HG02678 (cell line): ENCODE results near the gene OBSCN.

Experiments
- ATAC-seq: cut with Tn5 transposase; IDR thresholded peaks from one replicate; pipeline ENCODE4 v1.9.1; 2021; ENCODE audit warnings: mild to moderate bottlenecking, moderate library complexity; ENCODE audit not compliant: unreplicated experiment

The OBSCN gene

DNA sequence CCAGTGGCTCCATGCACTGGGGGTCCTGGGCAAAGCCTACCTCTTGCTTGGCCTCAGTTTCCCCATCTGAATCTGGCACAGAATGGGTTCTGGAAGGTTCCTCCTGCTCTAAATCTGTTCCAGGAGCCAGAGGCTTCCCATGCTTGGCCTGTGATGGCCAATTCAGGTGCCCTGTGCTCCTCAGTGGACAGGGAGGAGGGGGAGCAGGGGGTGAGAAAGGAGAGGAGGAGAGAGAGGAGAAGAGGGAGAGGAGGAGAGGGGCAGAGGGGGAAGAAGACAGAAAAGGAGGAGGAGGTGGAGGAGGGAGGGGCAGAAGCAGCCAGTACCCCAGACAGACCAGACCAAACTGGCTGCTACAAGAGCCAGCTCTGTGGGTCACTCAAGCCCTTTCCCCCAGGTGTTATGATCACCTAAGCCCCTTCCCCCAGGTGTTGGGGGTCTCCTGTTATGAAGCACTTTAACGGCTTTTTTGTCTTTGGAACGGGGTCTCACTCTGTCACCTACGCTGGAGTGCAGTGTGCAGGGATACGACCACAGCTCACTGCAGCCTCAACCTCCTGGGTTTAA, 155.1 kb downstream of the OBSCN start:
- no peak for ATAC-seq

- ATAC-seq = no peak
Measured at GRCh38 chr1:228363686-228364067, 155.8 kb downstream of the OBSCN start.

DNA sequence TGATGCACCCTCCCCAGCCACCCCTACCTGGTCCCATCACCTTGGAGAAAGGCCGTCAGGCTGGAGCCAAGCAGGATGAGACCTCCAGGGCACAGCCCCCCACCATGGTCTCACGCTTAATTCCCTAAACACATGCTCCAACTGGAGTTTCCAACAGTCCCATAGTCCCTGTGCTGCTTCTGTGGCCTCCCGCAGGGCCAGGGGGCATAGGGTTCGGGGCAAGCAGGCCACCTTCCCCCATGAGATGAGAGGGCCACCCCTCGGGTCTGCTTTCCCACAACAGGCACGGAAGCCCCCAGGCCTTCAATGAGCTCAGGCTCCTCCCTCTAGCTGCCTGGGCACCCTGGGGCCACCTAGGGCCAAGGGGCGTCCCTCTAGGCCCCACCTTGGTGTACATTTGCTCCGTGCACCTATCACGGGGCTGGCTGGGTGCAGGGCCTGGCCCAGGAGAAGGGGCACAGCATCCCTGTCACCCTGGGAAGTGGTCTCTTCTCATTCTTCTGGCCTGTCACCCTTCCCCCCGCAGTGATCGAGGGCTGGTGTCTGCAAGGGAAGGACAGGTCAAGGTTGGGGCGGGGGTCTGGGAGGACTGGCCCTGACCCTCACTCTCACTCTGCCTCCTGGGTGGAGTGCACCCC, 156.3 kb downstream of the OBSCN start:
- ATAC-seq = no peak

DNA sequence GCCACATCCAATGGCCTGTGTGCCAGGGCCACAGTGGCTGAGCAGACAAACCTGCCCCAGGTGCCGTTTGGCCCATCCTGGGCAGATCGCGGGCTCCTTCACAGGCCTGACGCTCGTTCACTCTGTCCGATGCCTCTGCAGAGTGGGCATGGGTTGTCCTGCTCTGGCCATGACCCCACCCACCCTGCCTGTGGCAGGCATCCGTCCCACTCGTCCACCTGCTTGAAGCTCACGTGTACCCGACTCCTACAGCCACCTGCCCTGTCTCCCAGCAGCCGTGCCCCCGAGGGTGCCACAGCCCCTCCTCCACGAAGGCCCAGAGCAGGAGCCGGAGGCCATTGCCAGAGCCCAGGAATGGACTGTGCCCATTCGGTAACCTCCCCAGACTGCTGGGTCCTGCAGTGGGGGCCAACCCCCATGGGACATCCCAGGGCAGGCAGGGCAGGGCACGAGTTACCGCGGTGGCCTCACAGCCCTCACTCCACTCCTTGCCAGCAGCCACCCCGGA, 156.9 kb downstream of the OBSCN start:
- ATAC-seq = no peak

DNA sequence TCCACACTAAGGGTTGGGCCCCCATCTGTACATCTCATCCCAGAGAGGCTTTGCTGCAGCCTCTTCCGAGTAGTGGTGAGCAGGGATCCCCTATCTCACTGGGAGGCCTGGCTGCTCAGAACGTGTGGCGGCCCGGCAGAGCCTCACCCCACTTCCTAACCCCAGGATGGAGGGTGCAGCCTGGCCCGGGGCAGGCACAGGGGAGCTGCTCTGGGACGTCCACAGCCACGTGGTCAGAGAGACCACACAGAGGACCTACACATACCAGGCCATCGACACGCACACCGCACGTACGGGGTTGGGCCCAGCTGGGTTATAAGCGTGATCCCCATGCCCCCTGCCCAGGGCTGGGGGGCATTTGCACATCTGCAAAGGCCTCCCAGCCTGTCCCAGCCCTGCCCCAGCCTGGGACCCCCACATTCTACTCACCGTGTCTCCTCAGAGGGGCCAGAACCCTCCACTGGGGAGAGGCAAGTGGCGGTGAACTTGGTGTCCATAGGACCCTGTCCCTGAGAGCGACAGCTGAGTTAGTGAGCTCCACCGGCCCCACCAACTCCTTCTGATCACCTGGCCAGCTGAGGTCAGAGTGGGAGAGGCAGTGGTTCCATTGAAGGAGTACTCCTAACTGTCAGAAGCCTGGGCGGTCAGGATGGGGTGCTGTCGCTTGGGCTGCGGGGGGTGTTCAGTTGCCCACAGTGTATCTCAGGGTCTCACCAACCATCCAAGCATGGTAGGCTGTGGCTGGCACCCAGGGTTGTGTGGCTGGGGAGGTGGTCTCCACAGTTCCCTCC, 157.6 kb downstream of the OBSCN start:
- ATAC-seq = no peak

DNA sequence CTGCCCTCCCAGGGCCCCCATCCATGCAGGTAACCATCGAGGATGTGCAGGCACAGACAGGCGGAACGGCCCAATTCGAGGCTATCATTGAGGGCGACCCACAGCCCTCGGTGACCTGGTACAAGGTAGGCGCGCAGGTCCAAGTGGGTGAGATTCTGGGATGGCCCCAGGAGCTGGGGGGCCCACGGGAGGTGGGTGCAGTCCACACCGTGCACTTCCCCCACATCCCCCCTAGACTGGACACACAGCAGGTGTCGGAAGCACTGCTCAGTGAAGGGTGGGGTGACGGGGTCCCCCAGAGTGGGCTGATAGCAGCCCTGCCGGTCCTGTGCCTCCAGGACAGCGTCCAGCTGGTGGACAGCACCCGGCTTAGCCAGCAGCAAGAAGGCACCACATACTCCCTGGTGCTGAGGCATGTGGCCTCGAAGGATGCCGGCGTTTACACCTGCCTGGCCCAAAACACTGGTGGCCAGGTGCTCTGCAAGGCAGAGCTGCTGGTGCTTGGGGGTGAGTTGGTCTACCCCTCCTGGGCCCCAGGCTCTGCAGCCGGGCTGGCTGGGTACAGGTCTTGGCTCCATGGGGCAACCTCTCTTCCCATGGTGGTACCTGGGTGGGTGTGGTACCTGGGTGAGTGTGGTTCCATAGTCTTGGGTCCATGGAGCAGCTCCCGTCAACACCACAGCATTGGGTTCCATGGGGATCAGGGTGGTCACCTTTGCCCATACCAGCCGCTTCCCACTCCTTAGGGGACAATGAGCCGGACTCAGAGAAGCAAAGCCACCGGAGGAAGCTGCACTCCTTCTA, 158.4 kb downstream of the OBSCN start:
- ATAC-seq = no peak

- ATAC-seq = no peak
Measured at GRCh38 chr1:228366866-228367741, 159.3 kb downstream of the OBSCN start.

- no peak for ATAC-seq
Measured at GRCh38 chr1:228367798-228368791, 160.3 kb downstream of the OBSCN start.

GRCh38 chr1:228368801-228369607, 161.2 kb downstream of the OBSCN start:
- ATAC-seq = no peak

DNA sequence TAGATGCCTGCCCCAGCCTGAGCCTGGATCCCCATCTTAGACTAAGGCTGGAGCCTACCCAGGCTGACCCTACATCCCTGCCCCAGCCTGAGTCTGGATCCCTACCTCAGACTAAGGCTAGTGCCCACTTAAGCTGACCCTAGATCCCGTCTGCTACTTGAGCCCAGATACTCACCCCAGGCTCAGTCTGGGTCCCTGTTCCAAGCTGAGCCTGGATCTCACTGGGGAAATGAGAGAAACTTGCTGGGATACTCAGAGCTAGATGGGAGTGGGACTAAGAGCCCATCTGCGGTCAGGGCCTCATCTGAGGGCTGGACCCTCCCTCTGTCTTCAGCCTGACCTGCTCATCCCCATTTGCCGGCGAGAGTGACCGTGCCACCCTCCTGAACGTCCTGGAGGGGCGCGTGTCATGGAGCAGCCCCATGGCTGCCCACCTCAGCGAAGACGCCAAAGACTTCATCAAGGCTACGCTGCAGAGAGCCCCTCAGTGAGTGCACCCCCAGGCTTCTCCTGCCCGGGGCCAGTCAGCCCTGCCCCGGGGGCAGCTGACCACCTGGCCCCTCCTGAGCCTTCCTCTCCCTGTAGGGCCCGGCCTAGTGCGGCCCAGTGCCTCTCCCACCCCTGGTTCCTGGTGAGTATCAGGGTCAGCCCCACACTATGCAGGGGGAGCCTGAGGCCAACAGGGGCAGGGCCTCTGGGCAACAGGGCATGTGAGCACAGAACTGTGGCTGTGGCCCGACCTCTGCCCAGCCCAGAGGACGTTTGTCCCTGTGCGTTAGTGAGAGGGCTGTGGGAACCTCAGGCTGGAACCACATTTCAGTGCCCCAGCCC, 162.0 kb downstream of the OBSCN start:
- no peak for ATAC-seq

DNA sequence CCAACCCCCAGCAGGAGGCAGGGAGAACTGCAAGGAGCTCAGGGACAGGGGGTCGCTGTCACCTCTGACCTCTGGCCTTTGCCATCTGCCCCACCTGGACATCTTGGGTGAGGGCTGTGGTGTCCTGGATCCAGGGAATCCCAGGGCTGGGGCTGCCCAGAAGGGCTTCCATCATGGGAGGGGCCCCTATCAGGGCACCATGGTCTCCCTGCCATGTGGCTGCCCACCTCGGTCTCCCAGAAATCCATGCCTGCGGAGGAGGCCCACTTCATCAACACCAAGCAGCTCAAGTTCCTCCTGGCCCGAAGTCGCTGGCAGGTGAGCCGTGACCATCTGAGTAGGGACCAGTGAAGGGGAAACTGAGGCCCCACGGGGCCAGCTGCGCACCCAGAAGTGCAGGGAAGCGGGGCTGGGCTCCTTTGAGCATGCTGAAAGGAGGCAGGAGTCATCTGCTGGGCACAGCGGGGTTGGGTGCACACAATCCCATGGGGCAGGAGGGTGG, 162.6 kb downstream of the OBSCN start:
- ATAC-seq = no peak

- ATAC-seq = no peak
Measured at GRCh38 chr1:228370941-228371740, 163.3 kb downstream of the OBSCN start.

- ATAC-seq = no peak
Measured at GRCh38 chr1:228371741-228372182, 163.9 kb downstream of the OBSCN start.

DNA sequence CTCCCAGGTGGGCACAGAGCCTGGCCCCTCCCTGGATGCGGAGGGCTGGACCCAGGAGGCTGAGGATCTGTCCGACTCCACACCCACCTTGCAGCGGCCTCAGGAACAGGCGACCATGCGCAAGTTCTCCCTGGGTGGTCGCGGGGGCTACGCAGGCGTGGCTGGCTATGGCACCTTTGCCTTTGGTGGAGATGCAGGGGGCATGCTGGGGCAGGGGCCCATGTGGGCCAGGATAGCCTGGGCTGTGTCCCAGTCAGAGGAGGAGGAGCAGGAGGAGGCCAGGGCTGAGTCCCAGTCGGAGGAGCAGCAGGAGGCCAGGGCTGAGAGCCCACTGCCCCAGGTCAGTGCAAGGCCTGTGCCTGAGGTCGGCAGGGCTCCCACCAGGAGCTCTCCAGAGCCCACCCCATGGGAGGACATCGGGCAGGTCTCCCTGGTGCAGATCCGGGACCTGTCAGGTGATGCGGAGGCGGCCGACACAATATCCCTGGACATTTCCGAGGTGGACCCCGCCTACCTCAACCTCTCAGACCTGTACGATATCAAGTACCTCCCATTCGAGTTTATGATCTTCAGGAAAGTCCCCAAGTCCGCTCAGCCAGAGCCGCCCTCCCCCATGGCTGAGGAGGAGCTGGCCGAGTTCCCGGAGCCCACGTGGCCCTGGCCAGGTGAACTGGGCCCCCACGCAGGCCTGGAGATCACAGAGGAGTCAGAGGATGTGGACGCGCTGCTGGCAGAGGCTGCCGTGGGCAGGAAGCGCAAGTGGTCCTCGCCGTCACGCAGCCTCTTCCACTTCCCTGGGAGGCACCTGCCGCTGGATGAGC, 164.5 kb downstream of the OBSCN start:
- no peak for ATAC-seq

- no peak for ATAC-seq
Measured at GRCh38 chr1:228373004-228373680, 165.3 kb downstream of the OBSCN start.
